Bronchial epithelial cell (primary cell): Measurements from ENCODE around the gene NUPR2. TPM values are rescaled to one million over a fixed set of nuclear protein-coding genes. Genes with fewer than 3 reads are reported as not detected.
"Not testable (repeated sequence)": the region's sequence is repeated elsewhere in the genome, so short reads cannot be mapped to it uniquely, and the experiment has no call there.

Experiments
- DNase-seq: peaks from one replicate; pipeline ENCODE4 v3.0.0-alpha.2; 2010; ENCODE audit warnings: low read depth
- FAIRE-seq: peaks from 2 replicates; lab custom pipeline; 2011; peaks lifted over from hg19 to GRCh38; lab: Jason Lieb, UNC
- H3K27me3 ChIP-seq: 2 replicates; pipeline ENCODE4 v1.5.1; 2011; ENCODE audit warnings: low read length; ENCODE audit not compliant: control insufficient read depth, insufficient read depth
- H3K36me3 ChIP-seq: 2 replicates; pipeline ENCODE4 v1.5.1; 2011; ENCODE audit warnings: low read length; ENCODE audit not compliant: control insufficient read depth, insufficient read depth
- H3K4me3 ChIP-seq: 2 replicates; pipeline ENCODE4 v1.5.1; 2011; ENCODE audit warnings: mild to moderate bottlenecking, low read depth, low read length, control low read depth
- total RNA-seq: library from RNA; depleted of rRNA; stranded (reverse); fragments of >200 nt; gene quantifications from 2 replicates; pipeline ENCODE4 v1.2.1, GENCODE V29; 2014
- TF ChIP-seq, protein P1 (sequence below): IDR thresholded peaks from 2 replicates; pipeline ENCODE4 v1.5.1; 2011; ENCODE audit warnings: mild to moderate bottlenecking, moderate library complexity, low read length, control low read depth, inconsistent platforms; ENCODE audit not compliant: insufficient read depth, severe bottlenecking

NUPR2 gene
- total RNA-seq, 1 donor from 2014 or later = not detected

GRCh38 chr7:56121440-56121839 is 5.2 kb upstream of the NUPR2 start:
- no peaks in the 10 kb centered on the region for H3K36me3 ChIP-seq
- FAIRE-seq = no peak
- DNase-seq = no peak
- no peak overlapping the region for H3K4me3 ChIP-seq
- no peaks in the 10 kb centered on the region for H3K27me3 ChIP-seq
- TF ChIP-seq, protein P1, sequence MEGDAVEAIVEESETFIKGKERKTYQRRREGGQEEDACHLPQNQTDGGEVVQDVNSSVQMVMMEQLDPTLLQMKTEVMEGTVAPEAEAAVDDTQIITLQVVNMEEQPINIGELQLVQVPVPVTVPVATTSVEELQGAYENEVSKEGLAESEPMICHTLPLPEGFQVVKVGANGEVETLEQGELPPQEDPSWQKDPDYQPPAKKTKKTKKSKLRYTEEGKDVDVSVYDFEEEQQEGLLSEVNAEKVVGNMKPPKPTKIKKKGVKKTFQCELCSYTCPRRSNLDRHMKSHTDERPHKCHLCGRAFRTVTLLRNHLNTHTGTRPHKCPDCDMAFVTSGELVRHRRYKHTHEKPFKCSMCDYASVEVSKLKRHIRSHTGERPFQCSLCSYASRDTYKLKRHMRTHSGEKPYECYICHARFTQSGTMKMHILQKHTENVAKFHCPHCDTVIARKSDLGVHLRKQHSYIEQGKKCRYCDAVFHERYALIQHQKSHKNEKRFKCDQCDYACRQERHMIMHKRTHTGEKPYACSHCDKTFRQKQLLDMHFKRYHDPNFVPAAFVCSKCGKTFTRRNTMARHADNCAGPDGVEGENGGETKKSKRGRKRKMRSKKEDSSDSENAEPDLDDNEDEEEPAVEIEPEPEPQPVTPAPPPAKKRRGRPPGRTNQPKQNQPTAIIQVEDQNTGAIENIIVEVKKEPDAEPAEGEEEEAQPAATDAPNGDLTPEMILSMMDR = no peak

DNA sequence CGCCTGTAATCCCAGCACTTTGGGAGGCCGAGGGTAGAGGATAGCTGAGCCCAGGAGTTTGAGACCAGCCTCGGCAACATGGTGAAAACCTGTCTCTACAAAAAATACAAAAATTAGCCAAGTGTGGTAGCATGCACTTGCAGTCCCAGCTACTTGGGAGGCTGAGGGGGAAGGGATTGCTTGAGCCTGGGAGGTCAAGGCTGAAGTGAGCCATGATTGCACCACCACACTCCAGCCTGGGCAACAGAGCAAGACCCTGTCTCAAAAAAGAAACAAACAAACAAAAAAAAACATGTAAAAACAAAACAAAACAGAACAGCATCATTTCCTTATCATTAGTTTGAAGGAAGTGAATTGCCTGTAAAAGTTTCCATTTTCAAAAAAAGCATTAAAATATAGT is 4.0 kb downstream of the NUPR2 start:
- DNase-seq, FAIRE-seq, H3K4me3 ChIP-seq, H3K36me3 ChIP-seq, H3K27me3 ChIP-seq: not testable (repeated sequence)

DNA sequence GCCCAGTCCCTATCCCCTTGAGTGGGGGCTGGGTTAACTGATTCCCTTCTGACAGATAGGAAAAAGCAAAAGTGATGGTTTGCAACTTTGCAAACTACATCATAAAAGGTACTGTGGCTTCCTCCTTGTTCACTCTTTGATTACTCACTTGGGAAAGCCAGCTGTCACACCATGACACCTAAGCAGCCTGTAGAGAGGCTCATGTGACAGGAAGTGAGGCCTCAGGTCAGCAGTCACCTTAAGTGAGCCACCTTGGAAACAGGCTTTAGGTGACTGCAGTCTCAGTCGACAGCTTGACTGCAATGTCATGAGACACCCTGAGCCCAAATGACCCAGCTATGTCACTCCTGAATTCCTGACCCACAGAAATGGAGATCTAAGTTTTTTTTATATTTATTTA is 5.6 kb downstream of the NUPR2 start:
- FAIRE-seq (no peak), DNase-seq (no peak)
- TF ChIP-seq, protein P1 = no peak
- Histone ChIP-seq H3K4me3 (no peak overlapping the region), H3K36me3 (no peaks in the 10 kb centered on the region), H3K27me3 (no peaks in the 10 kb centered on the region)

- DNase-seq (no peak), FAIRE-seq (no peak)
- no peaks in the 10 kb centered on the region for H3K27me3 ChIP-seq
- H3K4me3 ChIP-seq = no peak overlapping the region
- peaks cover 5% of the 10 kb centered on the region for H3K36me3 ChIP-seq
- TF ChIP-seq, protein P1 = no peak
These were observed 8.3 kb downstream of the NUPR2 start for GRCh38 chr7:56107954-56108258.

GRCh38 chr7:56106108-56107073 is 9.8 kb downstream of the NUPR2 start, which contains the start of gene CHCHD2:
Gene CHCHD2 (minus strand): TSS chr7:56106476. CDS start chr7:56106413, 63 bp downstream.
- FAIRE-seq = peak; percentile 97

GRCh38 chr7:56105508-56105907 is 10.7 kb downstream of the NUPR2 start:
- Histone ChIP-seq H3K4me3 (peak overlapping the region; percentile 55), H3K36me3 (peaks cover 12% of the 10 kb centered on the region), H3K27me3 (no peaks in the 10 kb centered on the region)
- TF ChIP-seq, protein P1 = no peak
- FAIRE-seq (no peak), DNase-seq (peak; percentile 84)

More at GRCh38 chr7:56106108-56107073, 9.8 kb downstream of the NUPR2 start, which contains the start of gene CHCHD2:
- TF ChIP-seq, protein P1 = no peak
- H3K4me3 ChIP-seq = peak within 1 kb of the TSS; percentile 55
- DNase-seq = peak; percentile 95
- H3K27me3 ChIP-seq = no peaks in the 10 kb centered on the region
- H3K36me3 ChIP-seq = peaks cover 9% of the 10 kb centered on the region

- peaks cover 13% of the 10 kb centered on the region for H3K36me3 ChIP-seq
- H3K27me3 ChIP-seq, H3K4me3 ChIP-seq, DNase-seq, FAIRE-seq: not testable (repeated sequence)
These were observed 12.1 kb downstream of the NUPR2 start for GRCh38 chr7:56104138-56104537.
